Activated B cell treated with CpG ODN at 0.5 μM for 24 hours (primary cell): ENCODE results near the gene C20orf173. TPM values are rescaled to one million over a fixed set of nuclear protein-coding genes. Genes with fewer than 3 reads are reported as not detected.

Experiments
- ATAC-seq: fragments of 200-7000 bp; cut with Tn5 transposase; one replicate; pipeline ENCODE4 v1.10.0; 2021; ENCODE audit warnings: low read depth, mild to moderate bottlenecking, moderate library complexity
- CTCF ChIA-PET: fragments of 350-600 bp; sonication (Branson Sonifier 250); formaldehyde crosslinking; loops from one replicate; lab custom pipeline; 2021; ENCODE audit warnings: antibody characterized with exemption; lab: Charles Lee
- POLR2A ChIA-PET: fragments of 350-600 bp; sonication (Branson Sonifier 250); formaldehyde crosslinking; loops from one replicate; lab custom pipeline; 2021; ENCODE audit warnings: antibody characterized with exemption; lab: Charles Lee
- DNase-seq: peaks from one replicate; pipeline ENCODE4 v3.0.0; 2022
- H3K27ac Mint-ChIP-seq: one replicate; pipeline ENCODE4 v1.8.0; 2020; ENCODE audit warnings: mixed read lengths
- H3K27me3 Mint-ChIP-seq: one replicate; pipeline ENCODE4 v1.8.0; 2021; ENCODE audit warnings: mixed read lengths
- H3K36me3 Mint-ChIP-seq: one replicate; pipeline ENCODE4 v1.8.0; 2021; ENCODE audit warnings: low read depth, mixed read lengths
- H3K4me1 Mint-ChIP-seq: one replicate; pipeline ENCODE4 v1.8.0; 2021; ENCODE audit warnings: mixed read lengths
- H3K4me3 Mint-ChIP-seq: one replicate; pipeline ENCODE4 v1.8.0; 2020; ENCODE audit warnings: mild to moderate bottlenecking, mixed read lengths
- H3K9me3 Mint-ChIP-seq: one replicate; pipeline ENCODE4 v1.8.0; 2020; ENCODE audit warnings: mixed read lengths
- intact Hi-C: fragments of 100-400 bp; cut with micrococcal nuclease; formaldehyde crosslinking; loops from one replicate; pipeline ENCODE4 v1.15.1; 2024
- total RNA-seq: library from RNA; stranded (reverse); gene quantifications from 2 replicates; pipeline ENCODE4 v1.2.3, GENCODE V29; 2022
- TF ChIP-seq, protein P1 (sequence below): fragments of 200-600 bp; IDR thresholded peaks from one replicate; pipeline ENCODE4 v1.8.0; 2022; ENCODE audit warnings: antibody characterized with exemption, mild to moderate bottlenecking

Gene C20orf173
- total RNA-seq, 1 donor from 2014 or later, result not detected

- no peaks in the 10 kb centered on the region for H3K27me3 Mint-ChIP-seq
- ChIA-PET CTCF (no interaction called here), POLR2A (no interaction called here)
- TF ChIP-seq, protein P1, sequence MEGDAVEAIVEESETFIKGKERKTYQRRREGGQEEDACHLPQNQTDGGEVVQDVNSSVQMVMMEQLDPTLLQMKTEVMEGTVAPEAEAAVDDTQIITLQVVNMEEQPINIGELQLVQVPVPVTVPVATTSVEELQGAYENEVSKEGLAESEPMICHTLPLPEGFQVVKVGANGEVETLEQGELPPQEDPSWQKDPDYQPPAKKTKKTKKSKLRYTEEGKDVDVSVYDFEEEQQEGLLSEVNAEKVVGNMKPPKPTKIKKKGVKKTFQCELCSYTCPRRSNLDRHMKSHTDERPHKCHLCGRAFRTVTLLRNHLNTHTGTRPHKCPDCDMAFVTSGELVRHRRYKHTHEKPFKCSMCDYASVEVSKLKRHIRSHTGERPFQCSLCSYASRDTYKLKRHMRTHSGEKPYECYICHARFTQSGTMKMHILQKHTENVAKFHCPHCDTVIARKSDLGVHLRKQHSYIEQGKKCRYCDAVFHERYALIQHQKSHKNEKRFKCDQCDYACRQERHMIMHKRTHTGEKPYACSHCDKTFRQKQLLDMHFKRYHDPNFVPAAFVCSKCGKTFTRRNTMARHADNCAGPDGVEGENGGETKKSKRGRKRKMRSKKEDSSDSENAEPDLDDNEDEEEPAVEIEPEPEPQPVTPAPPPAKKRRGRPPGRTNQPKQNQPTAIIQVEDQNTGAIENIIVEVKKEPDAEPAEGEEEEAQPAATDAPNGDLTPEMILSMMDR, result no peak
- peaks cover 20% of the 10 kb centered on the region for H3K4me1 Mint-ChIP-seq
- no peaks in the 10 kb centered on the region for H3K9me3 Mint-ChIP-seq
- H3K36me3 Mint-ChIP-seq, result peaks cover 93% of the 10 kb centered on the region
- intact Hi-C loops, result no loop called here
- ATAC-seq (no peak), DNase-seq (no peak)
- no peak overlapping the region for H3K4me3 Mint-ChIP-seq
- H3K27ac Mint-ChIP-seq, result no peak overlapping the region
Observed at GRCh38 chr20:35497780-35498189, 31.7 kb downstream of the C20orf173 start.

DNA sequence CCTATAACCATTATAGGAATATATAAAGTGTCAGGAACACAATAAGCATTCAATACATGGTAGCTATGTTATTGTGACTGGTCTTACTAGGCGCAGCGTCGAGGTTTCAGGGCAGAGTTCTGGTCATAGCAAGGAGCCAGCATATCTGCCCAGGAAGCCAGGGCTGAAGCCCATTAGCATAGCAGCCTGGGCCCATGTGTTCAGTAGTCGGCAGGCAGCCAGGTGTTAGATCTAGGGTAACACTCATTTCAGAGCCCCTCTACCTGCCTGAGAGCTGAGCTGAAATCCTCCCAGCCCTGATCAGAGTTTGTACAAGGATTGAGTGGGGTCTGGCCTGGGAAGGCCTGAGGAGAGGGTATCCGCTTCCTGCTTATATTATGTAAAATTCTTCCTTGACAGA lies 32.1 kb downstream of the C20orf173 start:
- ATAC-seq, result no peak
- Mint-ChIP-seq H3K4me1 (peaks cover 20% of the 10 kb centered on the region), H3K36me3 (peaks cover 92% of the 10 kb centered on the region), H3K4me3 (no peak overlapping the region), H3K27ac (no peak overlapping the region), H3K9me3 (no peaks in the 10 kb centered on the region), H3K27me3 (no peaks in the 10 kb centered on the region)
- intact Hi-C loops, result no loop called here
- ChIA-PET CTCF (no interaction called here), POLR2A (no interaction called here)
- no peak for DNase-seq
- TF ChIP-seq, protein P1, result no peak

DNA sequence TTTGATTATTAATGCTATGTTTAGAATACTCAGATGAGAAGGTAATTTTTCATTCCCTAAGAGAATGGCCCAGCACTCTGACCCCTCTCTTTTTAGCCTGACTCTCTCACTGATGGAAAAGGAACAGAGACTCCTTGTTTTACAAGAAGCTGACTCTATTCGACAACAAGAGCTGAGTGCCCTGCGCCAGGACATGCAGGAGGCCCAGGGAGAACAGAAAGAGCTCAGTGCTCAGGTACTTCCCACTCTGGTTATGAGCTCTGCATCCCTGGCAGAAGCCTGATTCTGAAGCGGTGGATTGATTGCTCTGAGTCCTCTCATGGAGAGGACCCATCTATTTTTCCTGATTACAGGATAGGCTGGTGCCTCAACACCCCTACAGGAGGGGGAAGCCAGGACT lies 33.0 kb downstream of the C20orf173 start:
- DNase-seq, result no peak
- POLR2A ChIA-PET, result no interaction called here
- intact Hi-C loops, result no loop called here
- no peaks in the 10 kb centered on the region for H3K27me3 Mint-ChIP-seq
- ATAC-seq, result no peak
- TF ChIP-seq, protein P1, result no peak
- peaks cover 86% of the 10 kb centered on the region for H3K36me3 Mint-ChIP-seq
- no peak overlapping the region for H3K27ac Mint-ChIP-seq
- peaks cover 20% of the 10 kb centered on the region for H3K4me1 Mint-ChIP-seq
- H3K4me3 Mint-ChIP-seq, result no peak overlapping the region
- no peaks in the 10 kb centered on the region for H3K9me3 Mint-ChIP-seq
- CTCF ChIA-PET, result no interaction called here

DNA sequence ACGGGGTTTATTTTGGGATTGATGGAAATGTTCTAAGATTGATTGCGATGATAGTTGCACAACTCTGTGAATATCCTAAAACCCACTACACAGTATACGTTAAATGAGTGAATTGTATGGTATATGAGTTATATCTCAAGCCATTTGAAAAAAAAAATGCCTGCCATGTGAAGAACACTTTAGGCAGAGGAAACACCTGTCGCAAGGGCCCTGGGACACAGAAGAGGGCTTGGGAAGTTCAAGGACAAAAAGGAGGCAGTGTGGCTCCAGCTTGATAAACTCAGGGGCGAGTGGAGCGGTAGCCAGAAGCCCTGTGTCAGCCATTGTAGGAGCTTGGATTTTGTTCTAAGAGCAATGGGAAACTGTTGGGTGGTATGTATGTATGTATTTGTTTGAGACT lies 37.1 kb downstream of the C20orf173 start:
- Mint-ChIP-seq H3K4me3 (no peak overlapping the region), H3K27me3 (no peaks in the 10 kb centered on the region), H3K36me3 (peaks cover 66% of the 10 kb centered on the region), H3K27ac (no peak overlapping the region), H3K9me3 (no peaks in the 10 kb centered on the region), H3K4me1 (peaks cover 45% of the 10 kb centered on the region)
- TF ChIP-seq, protein P1, result no peak
- DNase-seq (no peak), ATAC-seq (no peak)
- ChIA-PET POLR2A (interaction anchor here (0.7 kb wide), 1 partner anchor 14 kb away, joined by 5 read pairs; no protein-coding TSS in a partner anchor), CTCF (interaction anchor here (1.1 kb wide), 1 partner anchor 28 kb away, joined by 3 read pairs; no protein-coding TSS in a partner anchor)
- intact Hi-C loops, result no loop called here

GRCh38 chr20:35491823-35492222 lies 37.6 kb downstream of the C20orf173 start:
- DNase-seq, result no peak
- ATAC-seq, result no peak
- TF ChIP-seq, protein P1, result no peak
- ChIA-PET POLR2A (interaction anchor here (0.7 to 1.9 kb wide), 4 partner anchors 8 to 462 kb away, joined by 5 to 25 read pairs (median 10); partner anchors contain the start of genes RBM39 and SCAND1), CTCF (interaction anchor here (1.1 kb wide), 1 partner anchor 28 kb away, joined by 3 read pairs; no protein-coding TSS in a partner anchor)
- Mint-ChIP-seq H3K27ac (peak overlapping the region; percentile 98), H3K4me3 (peak overlapping the region; percentile 98), H3K36me3 (peaks cover 64% of the 10 kb centered on the region), H3K9me3 (no peaks in the 10 kb centered on the region), H3K4me1 (peaks cover 45% of the 10 kb centered on the region), H3K27me3 (no peaks in the 10 kb centered on the region)
- intact Hi-C loops, result loop anchor here (1.0 to 2.0 kb wide), 5 partner anchors 10 to 125 kb away; partner anchors contain the start of genes CEP250 and ERGIC3
